Measurements from ENCODE around the gene RAMACL.
"Not testable (repeated sequence)": the region's sequence is repeated elsewhere in the genome, so short reads cannot be mapped to it uniquely, and the experiment has no call there.

The RAMACL gene

GRCh38 chr6:166595061-166595780 is 8.7 kb upstream of the RAMACL start:
- peak; percentile 21 for DNase-seq

DNA sequence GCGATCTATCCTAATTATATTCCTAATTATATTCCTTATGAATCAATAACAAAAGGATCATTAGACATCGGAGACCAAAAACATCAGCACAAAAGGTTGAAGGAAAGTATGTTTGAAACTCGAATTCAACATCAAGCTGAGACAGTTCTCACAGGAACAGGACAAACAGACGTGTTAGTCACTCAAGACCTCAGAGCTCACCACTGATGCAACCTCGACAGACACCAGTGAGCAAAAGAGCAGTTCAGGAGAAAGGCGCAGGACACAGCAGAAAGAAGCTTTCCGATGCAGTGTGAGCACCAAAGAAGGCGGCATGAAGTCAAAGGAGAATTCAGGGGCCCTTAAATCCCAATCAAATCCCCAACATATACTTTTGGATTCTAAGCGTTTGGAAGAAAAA is 6.3 kb upstream of the RAMACL start:
- no peak for DNase-seq

- no peak for DNase-seq
These were observed 5.6 kb upstream of the RAMACL start for GRCh38 chr6:166591961-166592520.

DNA sequence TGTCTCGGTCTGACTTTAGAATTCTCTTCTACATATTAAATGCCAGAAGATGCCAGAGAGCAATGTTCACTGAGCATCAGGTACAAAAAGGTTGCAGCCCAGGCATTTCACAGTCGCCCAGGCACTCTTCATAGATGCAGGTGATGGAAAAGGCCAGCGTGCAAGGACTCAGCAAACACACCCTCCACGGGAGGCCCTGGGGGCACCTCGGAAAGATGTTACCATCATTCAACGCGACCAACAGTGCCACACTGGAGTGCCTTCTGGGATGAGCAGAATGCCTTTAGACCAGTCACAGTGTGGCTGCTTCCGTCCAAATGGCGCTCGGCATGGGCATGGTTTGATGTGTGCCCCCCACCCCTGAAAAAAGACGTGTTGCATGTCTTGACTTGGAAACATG is 4.5 kb upstream of the RAMACL start:
- no peak for DNase-seq

DNA sequence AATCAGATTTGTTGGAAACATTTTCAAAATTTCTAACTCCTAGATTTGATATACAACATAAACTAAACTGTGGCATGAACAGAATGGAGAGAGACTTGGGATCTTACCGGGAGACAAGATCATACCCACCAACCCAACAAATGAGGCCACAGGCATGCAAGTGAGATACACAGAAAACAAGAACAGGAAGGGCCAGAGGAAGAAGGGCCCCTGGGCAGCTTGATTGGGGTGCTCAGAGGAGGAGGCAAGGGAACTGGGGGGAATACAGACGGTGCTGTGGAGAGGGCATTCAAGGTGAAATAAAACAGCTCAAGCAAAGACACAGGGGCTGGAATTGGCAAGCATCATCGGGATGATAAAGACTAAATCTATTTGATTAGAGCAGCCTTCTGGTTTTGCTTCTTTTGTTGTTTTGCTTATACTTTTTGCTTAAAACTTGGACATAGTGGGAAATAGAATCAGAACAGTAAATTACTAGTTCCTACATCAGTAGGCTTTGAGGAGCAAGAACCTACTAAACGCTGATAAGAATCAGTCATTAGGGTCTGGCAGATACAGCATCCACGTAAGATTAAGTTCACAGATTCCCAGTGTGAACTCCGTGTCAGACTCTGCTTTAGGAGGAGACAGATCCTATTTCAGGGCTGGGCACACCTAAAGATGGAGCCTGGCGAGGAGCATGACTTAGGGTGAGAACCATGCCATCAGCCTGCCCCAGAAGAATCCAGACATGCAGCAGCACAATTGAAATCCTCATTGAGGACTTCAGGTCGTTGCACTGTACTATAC is 3.5 kb upstream of the RAMACL start:
- DNase-seq: no peak

- DNase-seq: no peak
These were observed 2.9 kb upstream of the RAMACL start for GRCh38 chr6:166589337-166589731.

GRCh38 chr6:166588691-166589336 is 2.3 kb upstream of the RAMACL start:
- DNase-seq: no peak

- DNase-seq: no peak
These were observed 1.3 kb upstream of the RAMACL start for GRCh38 chr6:166587631-166588413.

DNA sequence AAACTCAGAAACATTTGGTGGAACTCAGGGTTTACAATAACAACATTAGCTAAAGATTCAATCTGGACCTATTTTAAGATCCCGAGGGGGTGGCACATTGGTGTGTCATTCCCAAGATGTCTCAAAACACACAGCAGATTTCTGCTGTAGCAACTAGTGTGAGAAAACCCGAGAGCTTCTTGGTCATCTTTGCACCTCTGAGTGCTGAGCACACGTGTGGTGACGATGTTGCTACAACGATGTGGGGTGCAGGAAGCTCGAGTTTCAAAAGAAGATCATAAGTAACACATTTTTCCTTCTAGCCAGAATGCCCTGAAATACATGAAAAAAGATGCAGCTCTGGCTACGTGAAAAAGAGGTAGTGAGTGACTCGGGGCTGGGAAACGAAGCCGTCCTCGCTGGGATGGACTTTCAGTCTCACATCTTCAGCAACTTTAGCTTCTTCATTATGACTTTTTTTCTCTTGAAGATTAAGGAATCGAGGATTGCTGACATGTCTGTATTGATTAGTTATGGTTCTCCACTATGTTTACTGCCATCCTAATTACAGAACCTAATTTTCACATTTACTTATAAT is 1.5 kb downstream of the RAMACL start:
- no peak for DNase-seq

DNA sequence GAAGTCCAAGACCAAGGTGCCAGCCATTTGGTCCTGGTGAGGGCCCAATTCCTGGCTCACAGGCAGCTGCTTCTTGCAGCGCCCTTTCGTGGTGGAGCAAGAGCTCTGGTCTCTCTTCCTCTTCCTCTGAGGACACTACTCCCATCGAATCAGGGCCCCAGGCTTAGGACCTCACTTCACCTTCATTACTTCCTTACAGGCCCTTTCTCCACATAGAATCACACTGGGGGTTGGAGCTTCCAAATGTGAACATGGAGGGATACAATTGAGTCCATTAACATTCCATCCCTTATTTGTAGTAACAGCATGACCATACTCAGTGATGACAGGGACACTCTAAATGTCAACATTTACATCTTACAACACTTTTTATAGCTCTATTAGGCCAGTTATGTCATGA is 2.3 kb downstream of the RAMACL start:
- DNase-seq: no peak

DNA sequence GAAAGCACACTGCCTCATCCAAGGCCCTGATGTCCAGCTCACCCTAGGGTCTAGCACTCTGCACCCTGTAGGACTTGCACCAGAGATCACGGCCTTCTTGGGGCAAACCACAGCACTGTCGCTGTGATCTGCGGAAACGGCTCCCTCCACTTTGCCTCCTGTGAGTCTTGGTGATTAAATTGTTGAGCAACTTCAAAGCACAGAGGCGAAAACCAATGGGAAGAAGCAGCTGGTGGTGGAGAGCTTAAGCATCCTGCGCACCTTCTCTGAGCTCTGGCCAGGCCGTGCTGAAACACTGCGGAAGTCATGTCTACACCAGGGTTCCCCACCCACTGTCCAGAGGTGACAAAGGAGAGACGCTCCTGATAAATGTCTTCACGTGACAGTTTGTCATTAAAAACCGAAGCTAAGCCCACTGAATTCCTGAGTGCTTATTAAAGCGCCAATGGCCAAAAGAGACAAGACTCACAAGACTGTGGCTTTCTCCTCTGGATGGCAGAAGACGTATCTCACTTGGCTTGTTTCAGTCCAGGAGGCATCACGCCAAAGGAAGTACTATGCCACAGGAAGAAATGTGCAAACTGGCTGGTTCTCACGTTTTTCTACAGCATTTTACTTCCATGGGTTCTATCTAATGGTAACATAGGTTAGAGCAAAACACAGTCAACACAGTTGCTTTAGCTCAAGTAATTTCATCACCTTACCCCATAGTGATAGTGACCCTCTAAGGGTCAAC is 3.1 kb downstream of the RAMACL start:
- DNase-seq: no peak

DNA sequence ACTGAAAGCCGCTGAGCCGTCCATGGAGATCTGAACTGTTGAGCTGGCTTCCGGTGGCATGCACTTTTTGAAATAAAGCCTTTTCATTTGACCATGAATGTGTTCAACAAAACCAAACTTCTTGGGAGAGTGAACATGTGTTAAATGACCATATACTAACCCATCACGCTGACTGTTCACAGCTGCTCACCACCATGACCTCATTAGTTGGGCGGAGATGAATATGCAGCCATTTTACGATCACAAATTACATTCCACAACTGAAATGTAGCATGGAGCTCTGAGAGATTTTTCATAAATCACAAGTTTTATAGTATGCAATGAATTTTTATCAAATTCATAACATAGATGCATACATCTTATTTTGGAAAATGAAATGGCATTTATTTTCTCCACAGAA is 4.2 kb downstream of the RAMACL start:
- DNase-seq: no peak

- not testable (repeated sequence) for DNase-seq
These were observed 4.7 kb downstream of the RAMACL start for GRCh38 chr6:166581801-166582200.

DNA sequence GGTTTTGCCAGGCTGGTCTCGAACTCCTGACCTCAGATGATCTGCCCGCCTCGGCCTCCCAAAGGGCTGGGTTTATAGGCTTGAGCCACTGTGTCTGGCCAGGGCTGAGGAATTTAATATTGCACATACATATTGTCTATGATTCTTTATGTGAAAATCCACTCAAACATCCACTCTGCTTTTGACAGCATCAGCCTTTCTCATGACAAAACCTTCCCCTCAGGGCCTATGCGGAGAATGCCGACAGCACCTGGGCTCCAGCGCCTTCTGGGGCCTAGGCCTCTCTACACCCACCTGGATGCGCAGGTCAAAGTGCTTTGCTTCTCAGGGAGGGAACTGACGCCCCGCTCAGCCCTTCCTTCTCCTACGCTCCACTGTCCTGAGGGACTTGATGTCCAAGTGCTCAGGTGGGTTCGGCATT is 5.4 kb downstream of the RAMACL start:
- DNase-seq: no peak

GRCh38 chr6:166580076-166581050 is 6.1 kb downstream of the RAMACL start:
- DNase-seq: no peak

GRCh38 chr6:166579237-166579850 is 7.1 kb downstream of the RAMACL start:
- no peak for DNase-seq

DNA sequence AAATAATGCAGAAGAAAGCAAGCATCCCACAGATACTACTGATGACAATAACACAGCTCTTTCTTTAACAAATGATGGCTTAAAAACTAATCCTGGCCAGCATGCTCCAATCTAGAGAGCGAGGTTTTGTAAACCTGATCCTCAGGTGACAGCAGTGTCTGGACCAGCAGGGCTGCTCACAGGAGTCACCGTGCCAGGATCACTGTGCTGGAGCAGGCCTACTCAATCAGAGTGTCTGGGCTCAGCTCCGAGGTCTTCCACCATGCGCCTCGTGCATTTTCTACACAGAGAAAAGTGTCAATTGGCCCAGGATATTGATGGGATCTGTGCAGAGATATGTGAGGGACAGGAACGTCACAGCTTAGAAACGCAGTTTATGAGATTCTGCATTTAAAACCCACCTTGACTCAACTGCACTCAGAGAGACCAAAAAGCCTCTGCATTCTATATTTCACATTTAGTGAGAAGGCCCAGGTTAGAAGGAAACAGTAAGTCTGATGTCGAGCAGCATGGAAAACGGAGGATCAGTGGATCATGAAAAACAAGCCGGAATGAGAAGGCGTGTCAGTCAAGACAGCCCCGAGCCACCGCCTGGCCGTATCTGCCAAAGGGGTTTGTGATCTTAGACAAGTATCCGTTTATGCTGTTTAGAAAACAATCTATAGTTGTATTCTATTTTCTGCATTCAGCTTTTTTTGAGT is 7.8 kb downstream of the RAMACL start:
- no peak for DNase-seq

- no peak for DNase-seq
These were observed 11.3 kb downstream of the RAMACL start for GRCh38 chr6:166575205-166575604.

- DNase-seq: no peak
These were observed 12.8 kb downstream of the RAMACL start for GRCh38 chr6:166573511-166574216.

Data from right forelimb (tissue), 1 donor.